Measurements from ENCODE around the gene POLR1D.
A peak's percentile ranks its signal among the peaks of the same experiment; 100 is the strongest.

Gene POLR1D, protein sequence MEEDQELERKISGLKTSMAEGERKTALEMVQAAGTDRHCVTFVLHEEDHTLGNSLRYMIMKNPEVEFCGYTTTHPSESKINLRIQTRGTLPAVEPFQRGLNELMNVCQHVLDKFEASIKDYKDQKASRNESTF

DNA sequence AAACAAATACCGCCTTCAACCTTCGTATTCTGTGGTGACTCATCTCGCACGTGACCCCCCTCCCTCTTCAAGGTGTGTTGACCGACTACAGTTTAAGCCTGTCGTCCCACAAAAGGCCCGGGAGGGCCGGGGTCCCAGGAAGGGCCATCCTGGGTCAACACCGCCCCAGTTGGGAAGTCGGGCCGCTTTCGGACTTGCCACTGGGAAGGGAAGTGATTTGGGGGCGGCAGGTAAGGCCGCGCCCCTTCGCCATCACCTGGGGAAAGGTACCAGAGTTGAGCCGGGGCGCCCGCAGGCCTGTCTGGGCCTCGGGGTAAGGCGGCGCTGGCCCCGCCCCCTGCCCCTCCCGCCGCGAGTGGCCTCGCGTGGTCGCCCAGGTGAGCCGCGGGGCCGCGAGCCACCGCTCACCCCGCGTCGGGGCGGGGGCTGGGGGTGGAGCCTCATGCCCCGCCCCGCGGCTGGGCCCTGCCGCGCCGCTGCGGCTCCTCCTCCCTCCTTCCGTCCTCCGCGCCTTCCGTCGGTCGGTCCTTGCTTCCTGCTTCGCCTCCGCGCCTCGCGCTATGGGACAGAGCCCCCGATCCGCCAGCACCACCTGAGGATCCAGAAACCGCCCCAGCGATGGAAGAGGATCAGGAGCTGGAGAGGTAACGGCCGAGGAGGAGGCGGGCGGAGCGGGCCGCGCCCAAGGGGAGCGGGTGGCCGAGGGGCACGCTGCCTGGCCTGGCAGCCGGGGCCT, at the start of gene POLR1D:
POLR1D (plus strand) TSS at position 527 of the 736 bp plus-strand sequence; CDS start at position 619, 92 bp downstream.
- Histone ChIP-seq H3K4me1 (ENCODE audit: low read length) (peaks cover 51% of the 10 kb centered on the region), H3K9ac (ENCODE audit: low read length) (peak within 1 kb of the TSS; percentile 92), H3K4me3 (ENCODE audit: low read length) (peak within 1 kb of the TSS; percentile 91), H2AFZ (ENCODE audit: low read depth, low read length) (peak within 1 kb of the TSS; percentile 57), H3K79me2 (ENCODE audit: low read length) (peaks cover 96% of the 10 kb centered on the region), H3K4me2 (ENCODE audit: low read length) (peak within 1 kb of the TSS; percentile 84), H3K27me3 (ENCODE audit: low read depth, low read length) (no peaks in the 10 kb centered on the region), H3K9me3 (ENCODE audit: insufficient read depth, low read length) (no peaks in the 10 kb centered on the region), H3K36me3 (replicated peaks; ENCODE audit: low read depth, low read length) (peaks cover 39% of the 10 kb centered on the region), H3K27ac (ENCODE audit: low read length) (peak within 1 kb of the TSS; percentile 93), H4K20me1 (ENCODE audit: insufficient read depth, low read length) (peaks cover 66% of the 10 kb centered on the region)
- no peak for TF ChIP-seq EZH2phosphoT487 (IDR thresholded peaks at IDR 0.05; ENCODE audit: low read depth)
- TF ChIP-seq, protein P1, sequence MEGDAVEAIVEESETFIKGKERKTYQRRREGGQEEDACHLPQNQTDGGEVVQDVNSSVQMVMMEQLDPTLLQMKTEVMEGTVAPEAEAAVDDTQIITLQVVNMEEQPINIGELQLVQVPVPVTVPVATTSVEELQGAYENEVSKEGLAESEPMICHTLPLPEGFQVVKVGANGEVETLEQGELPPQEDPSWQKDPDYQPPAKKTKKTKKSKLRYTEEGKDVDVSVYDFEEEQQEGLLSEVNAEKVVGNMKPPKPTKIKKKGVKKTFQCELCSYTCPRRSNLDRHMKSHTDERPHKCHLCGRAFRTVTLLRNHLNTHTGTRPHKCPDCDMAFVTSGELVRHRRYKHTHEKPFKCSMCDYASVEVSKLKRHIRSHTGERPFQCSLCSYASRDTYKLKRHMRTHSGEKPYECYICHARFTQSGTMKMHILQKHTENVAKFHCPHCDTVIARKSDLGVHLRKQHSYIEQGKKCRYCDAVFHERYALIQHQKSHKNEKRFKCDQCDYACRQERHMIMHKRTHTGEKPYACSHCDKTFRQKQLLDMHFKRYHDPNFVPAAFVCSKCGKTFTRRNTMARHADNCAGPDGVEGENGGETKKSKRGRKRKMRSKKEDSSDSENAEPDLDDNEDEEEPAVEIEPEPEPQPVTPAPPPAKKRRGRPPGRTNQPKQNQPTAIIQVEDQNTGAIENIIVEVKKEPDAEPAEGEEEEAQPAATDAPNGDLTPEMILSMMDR (IDR thresholded peaks at IDR 0.05; ENCODE audit: low read depth, low read length), result no peak

DNA sequence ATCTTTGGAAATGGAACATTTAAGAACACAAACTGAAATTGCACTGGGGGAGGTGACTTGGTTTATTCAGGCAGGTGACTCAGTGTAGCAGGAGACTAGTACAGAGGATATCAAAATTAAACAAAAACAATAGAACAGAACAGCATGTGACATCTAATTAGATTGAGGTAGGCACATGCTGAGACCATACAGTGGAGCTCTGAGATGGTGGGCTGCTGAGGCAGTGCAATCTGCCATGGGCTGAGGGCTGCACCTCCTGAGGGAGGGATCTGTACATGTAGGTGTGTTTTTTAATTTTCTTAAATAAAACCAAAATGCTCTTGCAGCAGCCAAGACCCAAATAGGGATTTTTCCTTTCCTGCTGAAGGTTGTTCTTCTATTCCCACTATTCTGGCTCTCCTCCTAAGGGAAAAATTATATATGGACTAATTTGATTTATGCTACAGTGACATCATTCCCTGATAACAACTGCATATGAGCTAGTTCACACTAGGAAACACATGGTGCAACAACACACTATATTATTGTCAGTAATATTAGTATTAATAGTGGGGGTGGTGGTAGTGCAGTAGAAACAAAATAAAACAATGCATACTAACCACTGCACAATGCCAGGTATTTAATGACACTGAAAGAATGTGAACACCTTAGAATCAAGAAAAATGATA, 49.3 kb upstream of the POLR1D start:
- H3K27me3 ChIP-seq (ENCODE audit: low read depth, low read length), result no peaks in the 10 kb centered on the region
- H2AFZ ChIP-seq (ENCODE audit: low read depth, low read length), result no peak overlapping the region
- H3K79me2 ChIP-seq (ENCODE audit: low read length), result peaks cover 19% of the 10 kb centered on the region; the same call in 1 of the 2 replicates
- H3K9ac ChIP-seq (ENCODE audit: low read length), result no peak overlapping the region
- H3K27ac ChIP-seq (ENCODE audit: low read length), result no peak overlapping the region
- H3K36me3 ChIP-seq (replicated peaks; ENCODE audit: low read depth, low read length), result peaks cover 31% of the 10 kb centered on the region
- H3K9me3 ChIP-seq (ENCODE audit: insufficient read depth, low read length), result no peaks in the 10 kb centered on the region
- no peak overlapping the region for H3K4me3 ChIP-seq (ENCODE audit: low read length)
- no peaks in the 10 kb centered on the region for H4K20me1 ChIP-seq (ENCODE audit: insufficient read depth, low read length)
- peaks cover 26% of the 10 kb centered on the region for H3K4me1 ChIP-seq (ENCODE audit: low read length)
- no peak for TF ChIP-seq EZH2phosphoT487 (IDR thresholded peaks at IDR 0.05; ENCODE audit: low read depth)
- TF ChIP-seq, protein P1 (IDR thresholded peaks at IDR 0.05; ENCODE audit: low read depth, low read length), result no peak
- no peak overlapping the region for H3K4me2 ChIP-seq (ENCODE audit: low read length)

DNA sequence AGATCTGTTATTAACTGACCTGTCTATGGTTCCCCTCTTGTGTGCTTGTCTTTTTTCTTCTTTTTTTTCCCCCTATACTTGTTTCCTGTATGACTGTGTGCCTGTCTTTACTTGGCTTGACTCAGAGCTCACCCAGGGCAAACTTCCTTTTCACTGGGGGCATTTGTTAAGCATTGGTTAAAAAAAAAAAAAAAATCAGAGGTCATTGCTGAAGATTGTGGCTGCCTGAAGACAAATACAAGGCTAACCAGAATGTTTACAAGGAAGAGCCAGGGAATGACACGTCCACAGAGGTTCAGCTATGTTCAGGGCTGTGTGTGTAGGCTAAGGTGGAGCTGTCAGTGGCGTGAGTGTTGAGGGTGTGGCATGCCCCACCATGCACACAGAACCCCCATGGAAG, 48.4 kb upstream of the POLR1D start:
- TF ChIP-seq EZH2phosphoT487 (IDR thresholded peaks at IDR 0.05; ENCODE audit: low read depth), result no peak
- TF ChIP-seq, protein P1 (IDR thresholded peaks at IDR 0.05; ENCODE audit: low read depth, low read length), result no peak
- H3K4me1 ChIP-seq (ENCODE audit: low read length), result peaks cover 26% of the 10 kb centered on the region
- no peak overlapping the region for H2AFZ ChIP-seq (ENCODE audit: low read depth, low read length)
- H3K4me2 ChIP-seq (ENCODE audit: low read length), result no peak overlapping the region
- H4K20me1 ChIP-seq (ENCODE audit: insufficient read depth, low read length), result 0 out of 2 replicates have a peak, but pooled peaks cover 2% of the 10 kb centered on the region
- H3K79me2 ChIP-seq (ENCODE audit: low read length), result peaks cover 19% of the 10 kb centered on the region; the same call in 1 of the 2 replicates
- H3K27ac ChIP-seq (ENCODE audit: low read length), result no peak overlapping the region
- no peak overlapping the region for H3K9ac ChIP-seq (ENCODE audit: low read length)
- H3K36me3 ChIP-seq (replicated peaks; ENCODE audit: low read depth, low read length), result peaks cover 26% of the 10 kb centered on the region
- H3K27me3 ChIP-seq (ENCODE audit: low read depth, low read length), result no peaks in the 10 kb centered on the region
- H3K4me3 ChIP-seq (ENCODE audit: low read length), result no peak overlapping the region
- no peaks in the 10 kb centered on the region for H3K9me3 ChIP-seq (ENCODE audit: insufficient read depth, low read length)

DNA sequence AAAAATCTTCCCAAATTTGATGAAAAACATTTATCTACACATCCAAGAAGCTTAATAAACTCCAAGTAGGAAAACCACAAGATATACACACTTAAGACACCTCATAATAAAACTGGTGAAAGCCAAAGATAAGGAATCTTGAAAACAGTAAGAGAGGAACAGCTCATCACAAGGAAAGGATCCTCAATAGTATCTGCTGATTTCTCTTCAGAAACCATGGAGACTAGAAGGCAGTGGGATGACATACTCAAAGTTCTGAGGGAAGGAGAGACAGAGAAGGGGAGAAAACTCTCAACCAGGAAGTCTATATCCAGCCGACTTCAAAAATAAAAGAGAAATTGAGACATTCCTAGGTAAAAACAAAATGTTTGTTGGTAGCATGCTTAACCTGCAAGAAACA, 47.0 kb upstream of the POLR1D start:
- Histone ChIP-seq H3K36me3 (replicated peaks; ENCODE audit: low read depth, low read length) (peaks cover 29% of the 10 kb centered on the region), H3K4me1 (ENCODE audit: low read length) (peaks cover 20% of the 10 kb centered on the region), H3K27ac (ENCODE audit: low read length) (no peak overlapping the region), H2AFZ (ENCODE audit: low read depth, low read length) (no peak overlapping the region), H3K4me3 (ENCODE audit: low read length) (no peak overlapping the region), H3K4me2 (ENCODE audit: low read length) (no peak overlapping the region), H3K9ac (ENCODE audit: low read length) (no peak overlapping the region), H3K27me3 (ENCODE audit: low read depth, low read length) (no peaks in the 10 kb centered on the region), H4K20me1 (ENCODE audit: insufficient read depth, low read length) (0 out of 2 replicates have a peak, but pooled peaks cover 6% of the 10 kb centered on the region), H3K9me3 (ENCODE audit: insufficient read depth, low read length) (no peaks in the 10 kb centered on the region), H3K79me2 (ENCODE audit: low read length) (peaks cover 19% of the 10 kb centered on the region)
- TF ChIP-seq, protein P1 (IDR thresholded peaks at IDR 0.05; ENCODE audit: low read depth, low read length), result no peak
- TF ChIP-seq EZH2phosphoT487 (IDR thresholded peaks at IDR 0.05; ENCODE audit: low read depth), result no peak

Measured in OCI-LY3 (cell line).